Measurements from ENCODE around the gene PDE4C.
"Not testable (repeated sequence)": the region's sequence is repeated elsewhere in the genome, so short reads cannot be mapped to it uniquely, and the experiment has no call there.

PDE4C gene

GRCh38 chr19:18220632-18221275 is 5.5 kb downstream of the PDE4C start:
- DNase-seq, result peak; percentile 82

- peak; percentile 44 for DNase-seq
These were observed 6.2 kb downstream of the PDE4C start for GRCh38 chr19:18219911-18220631.

DNA sequence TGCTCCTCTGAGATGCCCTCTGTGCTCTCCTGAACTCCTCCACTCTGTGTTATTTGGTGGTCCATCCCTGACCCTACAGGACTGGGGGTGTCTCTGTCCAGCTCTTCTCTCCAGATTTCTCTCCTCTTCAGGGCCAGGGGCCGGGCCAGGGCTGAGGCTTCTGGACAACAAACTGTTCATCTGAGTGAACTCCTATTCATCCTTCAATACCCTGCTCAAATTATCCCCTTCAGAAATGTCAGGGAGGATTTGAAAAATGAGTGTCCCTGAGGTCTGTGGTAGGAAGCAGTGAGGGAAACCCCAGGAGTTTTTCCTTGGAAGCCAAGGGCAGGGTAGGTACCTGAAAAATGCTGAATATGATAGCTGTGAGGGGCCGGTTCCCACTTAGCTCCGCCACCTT is 7.6 kb downstream of the PDE4C start:
- no peak for DNase-seq

DNA sequence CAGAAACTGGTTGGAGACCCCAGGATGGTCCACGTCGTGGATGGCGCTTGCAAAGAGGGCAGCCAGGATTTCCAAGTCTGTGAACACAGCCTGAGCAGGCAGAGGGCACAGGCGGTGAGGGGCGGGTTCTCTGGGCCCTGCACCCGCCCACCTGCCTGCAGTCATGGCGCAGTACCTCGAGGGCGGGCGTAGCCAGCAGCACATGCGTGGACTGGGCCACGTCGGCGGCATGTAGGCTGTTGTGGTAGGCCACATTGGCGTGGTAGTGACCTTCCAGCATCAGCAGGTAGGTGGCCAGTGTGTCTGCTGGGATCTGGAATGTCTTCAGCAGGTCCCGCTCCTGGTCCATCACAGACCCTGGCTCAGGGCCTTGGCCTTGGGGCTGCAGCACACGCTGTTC is 8.1 kb downstream of the PDE4C start:
- no peak for DNase-seq

DNA sequence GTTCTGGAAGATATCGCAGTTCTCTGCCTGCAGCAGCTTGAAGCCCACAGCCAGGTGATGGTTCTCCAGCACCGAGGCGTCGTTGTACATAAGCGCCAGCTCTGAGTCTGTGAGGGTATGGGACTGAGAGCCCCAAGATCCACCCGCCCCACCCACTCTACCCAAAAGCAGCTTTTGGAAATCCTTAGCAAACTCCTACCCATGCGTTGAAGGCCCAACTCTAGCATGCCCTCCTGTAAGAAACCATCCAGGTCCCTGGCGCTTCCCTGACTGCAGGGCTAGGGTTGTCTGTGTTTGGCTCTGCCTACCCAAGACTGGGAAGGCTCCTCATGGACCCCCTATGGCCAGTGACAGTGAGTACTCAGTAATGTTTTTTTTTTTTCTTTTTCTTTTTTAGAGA is 9.4 kb downstream of the PDE4C start:
- no peak for DNase-seq

GRCh38 chr19:18214779-18215433 is 11.3 kb downstream of the PDE4C start:
- DNase-seq, result no peak

- no peak for DNase-seq
These were observed 14.6 kb downstream of the PDE4C start for GRCh38 chr19:18211683-18212082.

GRCh38 chr19:18209912-18210311 is 16.3 kb downstream of the PDE4C start:
- DNase-seq, result not testable (repeated sequence)

- peak; percentile 70 for DNase-seq
These were observed 17.9 kb downstream of the PDE4C start for GRCh38 chr19:18208098-18208951.

DNA sequence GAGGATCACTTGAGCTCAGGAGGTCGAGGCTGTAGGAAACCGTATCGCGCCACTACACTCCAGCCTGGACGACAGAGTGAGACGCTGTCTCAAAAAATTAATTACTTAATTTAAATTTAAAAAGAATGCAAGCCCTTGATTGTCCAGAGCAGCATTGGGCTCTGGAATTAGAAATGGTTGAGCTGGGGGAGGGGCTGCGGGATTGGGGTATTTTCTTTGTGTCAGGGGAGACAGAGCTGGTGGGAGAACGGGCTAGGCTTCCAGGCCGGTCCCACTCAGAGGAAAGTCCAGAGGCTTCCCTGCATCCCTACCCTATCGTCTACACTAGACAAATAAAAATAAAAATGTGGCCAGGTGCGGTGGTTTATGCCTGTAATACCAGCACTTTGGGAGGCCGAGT is 20.2 kb downstream of the PDE4C start:
- DNase-seq, result no peak

DNA sequence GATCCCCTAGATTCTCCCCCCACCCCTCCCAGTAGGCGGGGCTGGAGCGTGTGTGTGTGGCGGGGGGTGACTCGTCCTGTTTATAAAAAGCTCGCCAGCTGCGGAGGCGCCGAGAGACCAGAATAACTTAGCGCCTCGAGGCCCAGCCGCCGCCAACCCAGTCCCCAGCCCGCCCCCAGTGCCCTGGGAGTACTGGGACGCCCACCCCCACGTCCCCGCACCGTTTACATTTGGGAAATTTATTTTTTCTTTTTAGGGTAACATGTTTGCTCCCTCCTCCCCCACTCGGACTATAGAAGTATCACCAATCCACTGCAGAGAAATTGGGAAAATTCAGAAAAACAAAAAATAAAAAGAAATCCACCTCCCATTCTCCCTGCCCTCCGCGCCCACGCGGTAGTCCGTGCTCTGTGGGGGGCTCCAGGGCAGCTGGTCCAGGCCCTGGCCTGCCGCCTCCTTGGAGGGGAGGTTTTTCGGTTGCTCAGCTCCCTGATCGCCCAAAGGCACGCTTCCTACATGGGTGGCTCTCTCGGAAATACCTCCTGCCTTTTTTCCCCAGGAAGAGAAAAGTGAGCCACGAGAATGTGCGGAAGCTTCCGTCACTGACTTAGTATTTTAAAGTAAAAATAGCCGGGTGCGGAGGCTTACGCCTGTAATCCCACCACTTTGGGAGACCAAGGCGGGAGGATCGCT is 20.9 kb downstream of the PDE4C start:
- DNase-seq, result peak; percentile 86

- DNase-seq, result peak; percentile 93
These were observed 21.6 kb downstream of the PDE4C start for GRCh38 chr19:18204394-18205199.

DNA sequence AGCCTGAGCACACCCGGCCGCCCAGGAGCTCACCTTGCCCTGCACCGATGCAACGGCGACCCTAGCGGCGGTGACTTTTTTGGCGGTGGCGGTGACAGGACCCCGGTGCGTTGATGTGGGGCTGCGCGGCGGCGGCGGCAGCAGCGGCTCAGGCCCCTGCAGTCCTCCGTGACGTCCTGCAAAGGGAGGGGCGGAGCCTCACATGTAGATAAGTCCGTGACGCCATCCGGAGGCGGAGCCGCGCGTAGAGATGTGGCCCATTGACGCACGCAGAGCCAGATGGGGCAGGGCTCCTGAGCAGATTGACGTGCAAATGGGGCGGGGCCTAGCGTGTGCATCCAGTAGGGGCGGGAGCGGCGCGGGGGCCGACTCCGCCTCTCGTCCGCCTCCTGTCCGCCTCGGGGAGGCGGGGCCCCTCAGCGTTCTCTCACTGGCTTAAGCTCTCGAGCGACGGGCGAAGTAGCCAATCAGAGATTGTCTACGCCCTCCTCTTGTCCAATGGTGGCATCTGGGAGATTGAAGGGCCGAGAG is 22.3 kb downstream of the PDE4C start, which contains the start of gene RAB3A:
TSS of gene RAB3A (minus strand) at position 180 of the 531 bp plus-strand sequence. CDS start 1,302 bp downstream, outside the sequence.
- peak; percentile 100 for DNase-seq

GRCh38 chr19:18203408-18203862 is 22.8 kb downstream of the PDE4C start:
- peak; percentile 76 for DNase-seq

GRCh38 chr19:18202778-18203407 is 23.3 kb downstream of the PDE4C start:
- DNase-seq, result peak; percentile 65

DNA sequence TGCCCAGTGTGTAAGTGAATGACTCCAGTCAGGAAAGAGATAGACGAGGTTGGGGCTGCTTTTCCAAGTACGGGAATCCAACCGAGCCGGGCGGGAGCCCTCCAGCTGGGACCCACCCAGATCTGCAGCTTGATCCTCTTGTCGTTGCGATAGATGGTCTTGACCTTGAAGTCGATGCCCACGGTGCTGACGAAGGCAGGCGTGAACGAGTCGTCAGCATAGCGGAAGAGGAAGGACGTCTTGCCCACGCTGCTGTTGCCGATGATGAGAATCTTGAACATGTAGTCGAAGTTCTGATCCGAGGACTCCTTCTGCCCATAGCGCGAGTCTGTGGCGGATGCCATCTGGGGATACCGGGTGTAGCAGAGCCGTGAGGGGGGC is 23.9 kb downstream of the PDE4C start:
- DNase-seq, result no peak

DNA sequence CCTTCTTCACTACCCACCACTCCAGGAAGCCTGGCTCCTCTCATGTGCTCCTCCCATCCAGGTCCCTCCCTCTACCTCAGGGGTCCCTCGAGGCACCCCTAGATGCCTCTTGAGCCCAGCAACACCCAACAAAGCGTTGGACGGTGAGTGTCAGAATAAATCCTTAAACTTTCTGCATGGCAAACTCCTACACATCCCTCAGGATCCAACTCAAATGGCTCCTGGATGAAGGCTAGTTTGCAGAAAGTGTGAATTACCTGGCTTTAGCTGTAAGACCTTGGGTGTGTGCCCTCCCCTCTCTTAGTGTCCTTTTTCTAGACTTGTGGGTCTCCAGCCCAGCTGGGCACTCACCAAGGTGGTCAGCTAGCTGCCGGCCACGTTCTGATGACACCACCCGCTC is 27.9 kb downstream of the PDE4C start:
- DNase-seq, result no peak

DNA sequence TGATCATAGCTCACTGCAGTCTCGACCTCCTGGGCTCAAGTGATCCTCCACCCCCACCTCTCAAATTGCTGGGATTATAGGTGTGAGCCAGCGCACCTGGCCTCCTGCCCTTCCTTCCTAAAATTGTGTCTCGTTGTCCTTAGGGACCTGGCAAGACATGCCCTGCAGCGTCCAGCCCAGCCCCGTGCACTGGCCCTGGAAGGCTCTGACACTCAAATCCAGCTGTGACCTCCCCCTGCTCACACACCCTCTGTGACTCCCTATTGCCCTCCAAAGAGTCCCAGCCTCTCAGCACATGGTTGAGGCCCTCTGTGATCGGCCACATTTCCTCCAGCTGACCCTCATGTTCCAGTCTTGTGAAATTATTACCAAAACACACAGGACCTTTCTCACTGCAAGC is 28.3 kb downstream of the PDE4C start:
- DNase-seq, result no peak

DNA sequence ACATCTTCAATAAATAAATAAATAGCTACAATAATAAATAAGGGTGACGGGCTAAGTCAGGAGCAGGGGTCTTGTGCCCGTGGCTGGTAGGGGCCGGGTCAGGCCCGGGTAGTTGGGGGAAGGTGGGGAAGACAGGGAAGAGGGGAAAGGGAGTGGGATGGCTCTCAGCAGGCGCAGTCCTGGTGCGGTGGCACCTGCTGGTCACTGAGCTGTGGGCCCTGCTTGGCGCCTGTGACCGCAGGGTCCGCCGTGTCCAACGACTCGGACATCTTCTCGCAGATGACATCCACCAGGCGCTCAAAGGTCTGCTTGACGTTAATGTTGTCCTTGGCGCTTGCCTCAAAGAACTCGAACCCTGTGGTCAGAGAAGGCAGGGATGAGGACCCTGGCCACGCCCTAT is 28.9 kb downstream of the PDE4C start:
- DNase-seq, result no peak

- no peak for DNase-seq
These were observed 29.8 kb downstream of the PDE4C start for GRCh38 chr19:18196511-18196845.
